Embryonic facial prominence (tissue), 1 donor: ENCODE measurements around the gene ABLIM3.

Experiments used
- DNase-seq: peaks from one replicate; pipeline ENCODE4 v3.0.0-alpha.2; 2016; ENCODE audit errors: extremely low spot score

ABLIM3 gene

DNA sequence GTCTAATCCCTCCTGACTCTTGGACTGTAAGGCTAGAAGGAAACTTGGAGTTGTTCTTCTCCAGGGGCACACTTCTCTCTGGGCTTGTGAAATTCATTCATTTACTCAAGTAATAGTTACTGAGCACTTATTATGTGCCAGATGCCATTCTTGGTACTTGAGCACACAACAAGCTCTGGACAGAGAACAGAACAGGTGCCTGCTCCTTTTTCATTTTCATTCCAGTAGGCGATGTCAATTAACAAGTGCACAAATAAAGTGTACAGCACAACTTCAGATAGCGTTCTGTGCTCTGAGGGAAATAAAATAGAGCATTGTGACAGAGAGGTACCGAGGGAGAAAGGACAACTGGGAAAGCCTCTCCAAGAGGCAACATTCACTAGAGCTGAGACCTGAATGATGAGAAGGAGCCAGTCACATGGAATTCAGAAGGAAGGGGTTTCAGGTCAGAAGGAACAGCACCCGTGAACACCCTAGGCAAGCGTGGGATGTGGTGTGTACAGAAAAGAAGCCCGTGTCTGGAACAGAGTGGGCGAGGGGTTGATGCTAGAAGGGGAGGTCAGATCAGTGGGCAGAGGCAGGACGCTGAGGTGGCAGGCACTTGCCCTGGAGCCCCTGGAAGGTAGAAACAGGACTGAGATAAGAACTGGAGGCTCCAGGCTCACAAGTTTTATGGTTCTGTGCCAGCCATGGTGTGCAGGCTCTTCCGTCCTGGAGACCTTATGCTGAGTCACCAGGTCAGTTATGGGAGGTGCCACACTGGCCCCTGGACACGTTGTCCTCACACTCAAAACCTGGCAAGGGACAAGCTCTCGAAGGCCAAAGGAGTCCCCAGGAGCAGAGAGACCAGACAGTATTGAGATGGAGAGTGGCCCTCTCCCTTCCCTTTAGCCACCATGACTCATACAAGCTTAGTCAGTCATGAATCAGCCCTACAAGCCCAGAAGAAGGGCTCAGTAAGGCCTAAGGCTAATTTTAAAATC, 7.2 kb upstream of the ABLIM3 start:
- no peak for DNase-seq

DNA sequence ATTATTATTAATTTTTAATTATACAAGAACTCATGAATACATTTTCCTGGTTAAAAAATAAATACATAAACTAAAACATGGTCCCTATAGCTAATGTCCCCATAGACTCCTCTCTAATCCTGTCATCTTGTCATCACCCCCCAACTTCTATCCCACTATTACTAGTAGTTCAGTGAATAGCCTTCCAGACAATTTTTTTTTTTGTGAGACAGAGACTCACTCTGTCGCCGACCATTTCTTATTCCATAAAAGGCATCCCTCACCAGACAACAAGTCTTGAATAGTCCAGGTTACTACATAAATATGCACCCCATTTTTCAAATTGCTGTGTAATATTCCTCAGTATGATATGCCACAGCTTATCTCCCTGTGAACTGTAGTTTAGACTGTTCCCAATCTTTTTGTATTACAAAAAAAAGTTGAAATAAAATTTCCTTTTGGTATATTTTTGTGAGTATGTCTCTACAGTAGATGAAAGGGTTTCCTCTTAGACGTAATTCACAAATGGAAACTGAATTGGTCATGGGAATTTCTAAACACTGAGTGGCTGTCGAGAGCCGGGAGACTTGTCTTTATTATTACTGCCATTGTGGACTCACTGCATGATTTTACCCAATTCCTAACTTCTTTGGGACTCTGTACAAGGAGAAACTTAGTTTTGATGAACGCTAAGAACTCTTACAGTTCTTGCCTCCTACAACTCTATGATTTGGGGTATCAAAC, 6.4 kb upstream of the ABLIM3 start:
- DNase-seq = no peak

DNA sequence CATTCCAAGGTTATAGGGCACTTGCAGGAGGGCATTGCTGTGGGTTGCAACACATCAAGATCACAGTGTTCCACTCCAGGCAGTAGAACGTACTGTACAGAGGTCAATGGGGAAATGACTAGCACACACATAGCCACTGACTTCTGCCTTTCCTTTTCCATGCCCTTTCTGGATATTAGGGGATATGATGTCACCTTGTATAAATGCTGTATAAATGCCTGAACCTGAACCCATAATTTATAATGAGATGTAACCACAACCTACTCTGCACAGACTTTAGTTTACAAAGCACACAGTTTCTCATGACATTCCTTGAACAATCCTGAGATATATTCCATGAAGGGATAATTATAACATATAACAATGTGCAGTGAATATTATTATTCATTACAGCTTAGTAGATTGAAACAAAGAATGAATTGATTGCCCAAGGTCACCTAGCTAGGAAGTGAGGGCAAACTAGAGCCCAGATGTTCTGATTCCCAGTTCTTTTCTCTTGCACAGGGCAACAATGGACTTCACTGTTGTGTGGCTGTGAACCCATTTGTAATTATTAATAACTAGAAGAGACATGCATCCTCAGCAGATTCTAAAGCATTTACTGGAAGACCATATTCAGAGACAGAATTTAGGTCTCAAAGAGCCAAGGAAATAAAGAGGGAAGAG, 5.6 kb upstream of the ABLIM3 start:
- no peak for DNase-seq

DNA sequence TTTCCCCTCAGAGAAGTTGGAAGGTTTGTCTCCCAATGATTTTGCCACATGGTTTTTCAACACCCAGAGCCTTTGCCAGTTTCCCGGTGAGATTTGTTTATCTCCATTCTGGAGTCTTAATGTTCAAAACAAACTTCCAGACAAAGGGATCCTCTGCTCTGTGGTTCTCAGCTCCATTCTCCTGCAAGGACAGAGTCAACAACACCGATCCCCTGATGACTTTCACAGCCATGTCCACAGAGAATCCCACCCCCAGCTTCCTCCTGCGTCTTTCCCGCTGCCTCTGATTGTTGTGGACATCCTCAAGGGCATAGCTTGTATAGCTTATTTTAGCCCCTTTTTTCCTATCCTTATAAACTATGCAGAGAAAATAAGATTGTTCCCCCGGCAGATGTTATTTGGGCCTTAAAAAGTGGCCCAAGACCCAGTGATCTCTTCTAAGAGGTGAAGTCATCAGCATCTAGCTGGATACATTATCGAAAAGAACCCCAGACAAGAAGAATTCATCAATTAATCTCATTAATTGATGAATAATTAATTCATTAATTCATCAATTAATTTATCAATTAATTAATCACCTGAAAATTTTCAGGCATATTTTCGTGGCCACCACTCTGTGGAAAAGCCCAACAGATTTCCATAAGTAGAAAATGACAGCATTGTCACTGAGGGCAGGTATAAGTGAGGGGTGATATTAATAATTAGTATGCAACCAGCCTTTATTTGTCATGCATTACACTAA, 2.9 kb upstream of the ABLIM3 start:
- no peak for DNase-seq

DNA sequence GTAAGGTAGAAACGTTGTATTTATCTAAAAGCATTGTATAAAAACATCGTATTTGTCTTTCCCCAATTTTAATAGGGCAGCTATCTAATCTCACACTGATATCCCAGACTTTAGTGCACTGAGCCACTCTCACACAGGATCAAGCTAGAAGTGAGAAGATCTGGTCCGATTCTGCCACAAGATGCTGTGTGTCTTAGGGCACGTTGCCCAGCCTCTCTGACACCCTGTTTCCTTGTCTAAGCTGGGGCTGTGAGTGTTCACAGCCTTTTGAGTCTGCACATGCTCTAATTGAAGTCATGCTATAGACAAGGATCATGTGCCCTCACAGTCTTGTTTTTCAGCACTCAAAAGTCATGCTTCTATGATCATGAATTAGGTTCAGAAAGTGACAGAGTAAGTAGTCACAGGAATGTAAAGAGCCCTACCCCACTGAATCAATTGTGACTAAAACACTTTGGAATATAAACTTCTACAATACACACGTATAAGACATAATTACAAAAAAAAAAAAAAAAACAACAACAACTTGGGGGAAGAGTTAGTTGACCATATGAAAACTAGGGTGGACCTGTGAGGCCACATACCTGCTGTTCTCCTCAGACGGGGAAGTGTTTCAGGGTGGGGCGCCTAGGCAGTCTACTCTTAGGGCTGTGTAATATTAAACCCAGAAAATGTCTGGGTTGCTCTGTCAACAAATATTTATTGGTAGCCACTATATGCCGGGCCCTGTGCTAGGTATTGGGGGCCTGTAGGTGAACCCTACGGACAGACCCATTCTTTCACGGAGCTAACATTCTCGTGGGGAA, 893 bp upstream of the ABLIM3 start:
- DNase-seq = no peak

DNA sequence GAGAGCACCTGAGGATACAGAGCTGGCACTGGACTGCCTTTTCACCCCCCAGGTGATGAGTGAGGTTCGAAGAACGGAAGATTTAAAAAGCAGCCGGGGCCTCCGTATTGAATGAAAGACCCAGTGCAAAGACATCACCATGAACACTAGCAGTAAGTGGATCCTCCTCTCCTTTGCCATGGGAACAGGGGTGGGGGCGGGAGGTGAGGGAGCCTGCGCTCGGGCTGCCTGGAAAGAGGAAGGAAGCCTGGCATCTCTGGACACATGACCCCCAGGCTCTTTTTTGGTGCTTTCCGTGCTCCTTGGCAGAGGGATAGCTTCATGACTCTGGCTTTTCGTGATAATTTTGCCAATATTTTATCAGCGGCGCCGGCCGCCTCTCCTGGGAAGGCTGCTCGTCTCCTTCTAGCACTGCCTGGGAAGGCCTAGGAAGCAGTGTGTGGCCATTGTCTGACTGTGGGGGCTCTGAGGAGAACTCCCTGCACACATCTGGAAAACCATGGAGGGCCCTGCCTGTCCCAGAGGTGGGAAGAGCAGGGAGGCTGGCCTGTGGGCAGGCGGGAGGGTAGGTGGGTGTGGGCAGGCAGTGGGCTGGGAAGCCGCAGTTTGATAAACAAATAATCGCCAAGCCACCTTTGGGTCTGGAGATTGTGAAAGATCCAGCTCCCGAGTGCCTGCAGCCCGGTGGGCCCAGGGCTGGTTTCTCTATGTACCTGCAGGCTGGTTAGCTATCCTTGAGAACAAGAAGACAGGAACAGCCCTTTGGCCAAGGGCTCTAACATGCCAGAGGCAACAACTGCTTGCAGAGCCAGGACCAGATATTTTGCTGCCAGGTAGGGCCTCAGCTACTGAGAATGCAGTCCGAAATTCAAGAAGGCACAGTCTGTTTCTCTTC, 911 bp downstream of the ABLIM3 start:
- DNase-seq = no peak

DNA sequence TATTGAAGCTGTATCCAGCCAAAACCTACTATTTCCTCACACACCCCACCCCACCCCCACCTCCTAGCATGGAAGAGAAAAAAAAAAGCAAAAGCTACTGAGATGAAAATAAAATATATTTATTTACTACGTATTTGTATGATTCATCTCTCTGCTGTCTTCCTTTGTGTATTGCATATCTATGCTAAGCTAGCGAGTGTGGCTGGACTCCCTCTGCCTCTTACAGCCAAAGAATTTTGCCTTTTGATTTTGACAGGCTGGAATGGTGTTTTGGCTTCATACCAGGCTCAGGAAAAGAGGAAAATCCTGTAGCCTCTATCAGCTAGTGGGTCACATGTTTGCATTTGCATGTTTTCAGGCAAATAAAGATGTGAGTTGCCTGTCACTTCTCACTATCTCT, 2.2 kb downstream of the ABLIM3 start:
- DNase-seq = no peak

DNA sequence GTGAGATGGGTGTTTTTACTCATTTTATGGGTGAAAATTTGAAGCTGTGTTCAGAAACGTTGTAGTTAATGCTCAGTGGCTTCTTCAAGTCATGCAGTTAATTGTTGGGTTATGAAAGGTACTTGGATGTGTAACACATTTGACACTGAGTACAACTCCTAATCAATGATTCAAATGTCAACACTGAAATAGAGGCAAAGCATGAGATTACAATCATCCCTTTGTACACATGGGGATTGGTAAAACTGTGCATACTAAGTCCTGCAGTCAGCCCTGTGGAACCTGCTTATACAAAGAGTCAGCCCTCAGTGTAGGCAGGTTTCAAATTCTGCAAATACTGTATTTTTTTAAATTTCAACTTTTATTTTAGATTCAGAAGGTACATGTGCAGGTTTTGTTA, 3.3 kb downstream of the ABLIM3 start:
- DNase-seq = no peak

DNA sequence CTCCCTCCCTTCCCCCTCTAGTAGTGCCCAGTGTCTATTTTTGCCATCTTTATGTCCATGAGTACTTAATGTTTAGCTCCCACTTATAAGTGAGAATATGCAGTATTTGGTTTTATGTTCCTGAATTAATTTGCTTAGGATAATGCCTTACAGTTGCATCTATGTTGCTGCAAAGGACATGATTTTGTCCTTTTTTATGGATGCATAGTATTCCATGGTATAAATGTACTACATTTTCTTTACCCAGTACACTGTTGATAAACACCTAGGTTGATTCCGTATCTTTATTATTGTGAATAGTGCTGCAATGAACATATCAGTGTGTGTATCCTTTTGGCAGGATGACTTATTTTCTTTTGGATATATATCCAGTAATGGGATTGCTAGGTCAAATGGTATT, 3.8 kb downstream of the ABLIM3 start:
- no peak for DNase-seq

DNA sequence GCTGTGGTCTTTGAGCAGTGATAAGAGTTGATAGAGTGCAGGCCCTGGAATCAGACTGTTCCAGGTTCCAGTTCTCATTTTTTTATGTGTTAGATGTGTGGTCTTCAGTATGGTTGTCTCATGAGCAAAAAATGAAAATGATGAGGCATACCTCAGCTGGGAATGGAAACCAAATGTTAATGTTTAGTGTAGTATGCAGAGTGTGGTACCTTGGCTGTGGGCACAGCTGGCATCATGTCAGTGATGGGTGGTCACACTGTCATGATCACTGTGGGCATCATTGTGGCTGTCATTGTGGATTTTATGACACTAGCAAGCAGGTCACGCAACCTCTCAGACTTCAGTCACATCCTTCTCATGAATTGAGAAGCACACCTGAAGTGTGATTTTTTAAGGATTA, 6.4 kb downstream of the ABLIM3 start:
- DNase-seq = no peak

DNA sequence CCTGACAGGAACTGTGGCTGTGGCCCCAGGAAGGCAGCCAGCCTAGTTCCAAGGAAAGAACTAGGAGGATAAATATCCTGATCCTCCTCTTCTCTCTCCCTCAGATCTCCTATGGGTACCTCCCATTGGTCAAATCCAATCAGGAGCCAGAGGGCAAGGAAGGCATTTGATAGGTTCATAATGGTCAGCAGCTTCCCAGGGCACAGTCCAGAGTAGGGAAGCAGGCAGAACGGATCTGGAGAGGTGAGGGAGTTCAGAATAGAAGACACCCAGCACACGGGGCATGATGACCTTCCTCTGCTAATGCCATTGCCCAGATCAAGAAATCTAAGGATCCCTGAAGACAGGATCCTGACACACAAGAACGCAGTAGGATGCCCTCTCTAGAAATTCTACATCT, 8.6 kb downstream of the ABLIM3 start:
- no peak for DNase-seq

DNA sequence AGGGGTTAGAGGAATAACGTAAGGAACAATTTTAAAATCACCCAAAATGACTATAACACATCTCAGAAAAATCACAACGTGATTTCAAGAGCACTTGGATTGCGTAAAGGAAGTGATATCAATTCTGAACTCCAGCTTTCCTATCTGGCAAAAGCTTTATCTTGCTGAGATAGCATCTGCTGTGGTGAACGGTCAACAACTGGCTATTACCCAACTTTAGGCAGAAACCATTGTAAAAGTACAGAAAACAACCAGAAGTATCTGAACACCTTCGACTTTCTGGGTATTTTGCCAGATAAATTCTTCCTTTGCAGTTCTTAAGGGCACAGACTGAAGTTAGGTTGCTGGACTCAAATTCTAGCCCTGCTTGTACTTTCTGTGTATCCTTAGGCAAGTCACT, 9.2 kb downstream of the ABLIM3 start:
- no peak for DNase-seq

DNA sequence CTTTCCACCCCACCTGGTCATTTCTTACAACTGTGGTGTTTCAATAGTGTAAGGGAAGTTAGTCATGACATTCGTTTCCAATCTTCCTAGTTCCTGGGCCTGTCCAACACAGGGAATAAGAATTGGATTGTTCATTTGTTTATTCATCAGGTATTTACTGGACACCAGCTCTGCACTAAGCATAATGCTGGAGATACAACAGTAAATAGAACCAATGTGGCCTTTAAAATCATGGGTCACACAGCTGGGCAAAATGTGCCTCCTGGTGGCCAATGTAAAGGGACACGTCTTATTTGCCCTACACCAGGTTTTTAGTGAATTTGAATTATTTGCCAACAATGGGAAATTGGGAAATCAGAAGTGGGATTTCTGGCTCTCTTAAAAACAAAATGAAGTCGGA, 10.4 kb downstream of the ABLIM3 start:
- DNase-seq = no peak

DNA sequence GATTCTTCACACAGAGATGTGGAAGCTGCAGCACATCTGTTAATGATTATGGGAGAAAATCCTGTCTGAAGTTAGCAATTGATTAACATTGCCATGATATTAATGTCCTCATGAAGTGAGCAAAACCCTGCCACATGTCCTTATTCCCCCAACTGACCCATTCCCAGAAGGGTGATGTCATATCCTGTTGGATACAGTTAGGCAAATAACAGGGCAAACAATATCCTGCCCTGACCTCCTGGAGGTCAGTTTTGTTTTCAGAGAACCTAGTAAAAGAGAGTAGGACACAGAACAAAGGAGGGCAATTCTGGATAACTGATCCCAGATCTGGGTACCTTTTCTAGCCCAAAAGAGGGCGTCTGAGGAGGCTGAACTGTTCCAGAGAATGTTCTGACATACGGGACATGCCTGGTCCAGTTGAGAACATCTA, 11.0 kb downstream of the ABLIM3 start:
- no peak for DNase-seq

DNA sequence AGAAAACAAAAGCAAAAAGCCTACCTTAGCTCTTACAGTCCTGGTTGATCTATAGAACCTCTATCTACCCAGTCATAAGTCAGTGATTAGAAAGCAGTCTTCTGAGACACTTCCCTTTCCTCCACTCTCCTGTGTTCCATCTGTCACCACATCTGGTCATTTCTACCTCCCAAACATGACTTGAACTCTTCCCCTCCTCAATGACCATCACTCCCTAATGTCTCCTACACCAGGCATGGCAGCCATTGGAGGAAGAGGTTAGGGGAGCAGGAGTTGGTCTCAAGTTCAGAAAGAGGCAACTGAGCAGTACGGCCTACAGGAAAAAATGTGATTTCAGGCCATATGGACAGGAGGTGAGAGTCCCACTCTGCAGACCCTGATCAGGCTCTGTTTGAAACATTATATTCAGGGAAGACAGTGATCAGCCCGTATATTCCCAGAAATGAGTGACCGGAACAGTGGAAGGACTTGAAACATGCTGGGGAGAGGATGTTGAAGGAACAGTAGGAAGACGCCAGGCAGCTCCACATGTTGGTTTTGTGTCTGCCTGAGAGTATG, 12.0 kb downstream of the ABLIM3 start:
- DNase-seq = no peak

DNA sequence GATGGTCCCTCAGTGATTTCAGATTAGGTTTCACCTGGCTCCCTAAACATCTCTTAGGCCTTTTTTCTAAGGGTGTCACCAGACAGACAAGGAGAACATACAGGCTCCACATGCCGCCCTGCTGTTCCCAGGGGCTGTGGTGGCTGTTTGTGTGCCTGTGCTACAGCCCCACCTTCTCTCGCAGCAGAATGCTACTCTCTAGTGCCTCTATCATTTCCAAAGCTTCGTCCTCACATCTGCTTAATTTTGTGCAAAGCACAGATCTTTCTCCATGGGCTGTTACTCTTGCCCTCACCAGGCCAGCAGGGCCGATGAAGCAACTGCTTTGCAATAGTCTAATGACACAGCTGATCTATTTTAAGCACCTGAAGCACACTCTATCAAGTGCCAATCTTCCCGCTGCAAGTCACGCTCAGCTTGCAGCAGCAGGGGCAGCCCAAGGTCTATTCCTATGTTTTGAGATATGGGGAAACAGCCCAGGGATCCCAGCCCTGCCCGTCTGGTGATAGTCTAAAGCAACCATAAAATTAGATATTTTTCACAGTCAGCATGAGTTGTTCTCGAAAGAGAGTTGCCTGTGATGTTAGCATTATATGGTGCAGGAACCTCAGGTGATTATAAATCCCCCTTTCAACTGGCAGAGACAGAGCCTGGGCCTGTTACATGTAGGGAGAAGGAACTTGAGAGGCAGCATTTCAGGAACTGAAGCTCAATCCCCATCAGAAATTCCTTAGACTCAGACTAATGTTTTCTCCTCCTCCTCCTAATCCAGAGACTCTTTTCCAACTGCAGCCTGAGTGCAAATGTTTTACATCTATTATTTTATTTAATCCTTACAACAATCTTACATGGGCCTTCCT, 12.7 kb downstream of the ABLIM3 start:
- no peak for DNase-seq

DNA sequence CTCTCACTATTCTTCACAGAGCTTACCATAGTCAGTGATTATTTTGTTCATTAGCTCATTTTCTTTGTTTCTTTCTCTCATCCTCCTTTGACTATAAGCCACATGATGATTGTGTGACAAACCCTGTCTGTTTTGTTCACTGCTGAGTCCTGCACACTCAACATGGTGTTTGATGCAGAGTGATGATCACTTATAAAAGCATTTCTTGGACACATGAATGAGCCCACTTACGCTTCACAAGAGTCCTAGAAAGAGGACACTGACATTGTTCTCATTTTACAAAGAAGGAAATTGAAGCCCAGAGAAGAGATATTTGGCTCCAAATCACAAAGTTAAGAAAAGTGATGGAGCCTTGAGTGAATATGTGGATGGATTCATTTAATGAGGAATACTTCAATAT, 13.4 kb downstream of the ABLIM3 start:
- DNase-seq = no peak

DNA sequence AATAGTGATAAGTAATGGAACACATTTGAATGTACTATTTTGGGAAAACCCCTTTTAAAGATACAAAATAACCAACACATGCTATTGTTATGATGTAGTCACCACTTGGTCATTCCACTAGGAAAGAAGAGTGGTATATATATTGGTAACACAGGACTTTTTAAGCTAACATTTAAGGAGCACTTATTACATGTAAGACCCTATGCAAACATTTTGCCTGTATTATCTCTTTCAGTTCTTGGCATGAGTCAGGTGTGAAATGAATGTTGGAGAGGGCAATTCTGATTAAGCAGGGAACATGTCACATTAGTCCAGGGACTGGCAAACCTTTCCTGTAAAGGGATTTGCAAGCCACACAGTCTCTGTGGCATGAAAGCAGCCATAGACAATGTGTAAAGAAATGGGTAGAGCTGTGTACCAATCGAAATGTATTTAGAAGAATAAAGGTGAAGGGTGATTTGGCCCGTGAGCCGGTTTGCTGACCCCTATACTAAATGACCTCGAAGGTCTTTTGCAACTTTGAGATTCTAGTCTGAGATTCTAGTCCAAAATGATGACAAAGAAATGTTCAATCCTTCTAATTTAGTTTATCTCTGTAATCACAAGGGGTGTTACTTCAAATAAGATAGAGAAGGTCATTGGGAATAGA, 15.3 kb downstream of the ABLIM3 start:
- DNase-seq = no peak
